Measurements from ENCODE around the gene GIMAP7.

DNA sequence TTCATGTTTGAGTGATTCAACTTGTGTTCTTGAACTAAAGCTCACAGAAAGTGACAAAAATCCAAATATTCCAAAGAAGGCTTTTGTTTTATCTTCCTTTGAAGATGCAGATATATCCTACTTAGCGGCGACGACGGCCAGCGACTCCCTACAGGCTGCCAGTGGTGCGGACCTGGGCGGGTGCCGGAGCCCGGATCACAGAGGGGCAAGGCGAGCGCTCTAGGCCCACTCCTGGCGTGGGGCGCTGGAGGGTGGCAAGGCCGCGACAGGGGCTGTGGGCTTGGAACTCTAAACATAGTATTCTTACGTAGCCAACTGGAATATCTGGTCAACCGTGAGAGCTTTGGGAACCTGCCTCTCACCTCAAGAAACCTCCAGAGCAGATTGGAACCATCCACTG lies 914 bp upstream of the GIMAP7 start:
- TF ChIP-seq TAF1 (IDR thresholded peaks at IDR 0.05; ENCODE audit: borderline replicate concordance, low read depth, low read length), result no peak
- TF ChIP-seq POLR2A (IDR thresholded peaks at IDR 0.05; ENCODE audit: low read depth, low read length), result no peak
- TF ChIP-seq POLR2AphosphoS5 (IDR thresholded peaks at IDR 0.05; ENCODE audit: low read depth, low read length), result no peak

Measured in GM12892 (cell line).